ENCODE measurements around the gene PRSS21.

Gene PRSS21

GRCh38 chr16:2826591-2827373, 9.7 kb downstream of the PRSS21 start:
- DNase-seq: no peak

DNA sequence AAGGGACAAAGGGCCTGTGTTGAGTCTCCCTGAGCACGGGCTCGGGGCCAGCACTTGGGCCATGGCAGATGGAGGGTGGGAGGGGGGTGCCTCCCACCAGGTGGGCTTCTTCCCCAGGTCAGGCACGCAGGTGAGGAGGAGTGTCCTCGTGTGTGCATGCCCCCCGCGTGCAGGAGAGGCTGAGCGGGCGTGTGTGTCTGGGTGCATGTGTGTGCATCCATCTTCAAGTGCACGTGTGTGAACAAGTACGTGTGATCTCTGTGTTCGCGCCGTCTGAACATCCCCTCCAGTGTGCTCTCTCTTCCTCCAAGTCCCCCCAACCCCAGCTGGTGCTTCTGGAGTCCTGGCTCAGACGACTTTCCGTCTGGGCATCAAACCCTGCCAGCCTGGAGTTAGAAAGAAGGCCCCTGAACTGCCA, 10.3 kb downstream of the PRSS21 start:
- no peak for DNase-seq

- no peak for DNase-seq
Measured at GRCh38 chr16:2827831-2828520, 10.9 kb downstream of the PRSS21 start.

- no peak for DNase-seq
Measured at GRCh38 chr16:2828521-2828840, 11.4 kb downstream of the PRSS21 start.

GRCh38 chr16:2828876-2829430, 11.9 kb downstream of the PRSS21 start:
- DNase-seq: no peak

DNA sequence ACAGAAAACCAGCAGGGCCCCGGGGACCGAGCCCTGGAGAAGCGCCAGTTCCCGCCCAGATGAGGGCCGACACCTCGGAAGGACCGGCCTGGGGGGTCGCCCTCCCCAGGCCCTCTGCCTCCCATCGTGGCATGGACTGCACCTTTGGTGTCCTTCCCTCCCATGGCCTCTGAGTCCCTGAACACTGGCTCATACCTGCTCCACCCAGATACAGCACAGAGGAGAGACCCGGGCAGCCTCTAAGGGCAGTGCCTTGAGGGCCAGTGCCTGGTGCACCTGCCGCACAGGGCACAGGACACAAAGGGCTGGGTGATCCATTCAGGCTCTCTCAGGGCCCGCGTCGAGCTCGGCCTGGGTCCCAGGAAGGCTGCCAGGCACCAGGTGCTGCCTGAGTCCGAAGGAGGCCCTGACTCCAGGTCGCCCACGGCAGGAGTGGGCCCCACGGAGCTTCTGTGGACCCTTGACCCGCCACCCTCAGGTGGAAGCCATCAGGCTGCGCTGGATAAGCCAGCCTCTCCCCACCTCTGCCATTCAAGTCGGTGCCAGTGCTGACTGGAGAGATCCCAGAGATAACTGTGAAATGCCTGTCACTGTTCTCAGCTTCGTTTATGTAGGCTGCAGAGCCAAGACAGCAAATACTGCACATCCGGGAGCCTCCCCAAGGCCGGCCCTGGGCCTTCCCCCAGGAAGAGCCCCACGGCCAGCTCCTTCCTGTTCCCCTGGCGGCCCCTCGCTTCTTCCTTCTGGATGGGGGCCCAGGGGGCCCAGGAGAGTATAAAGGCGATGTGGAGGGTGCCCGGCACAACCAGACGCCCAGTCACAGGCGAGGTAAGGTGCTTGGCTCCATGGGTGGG, 12.7 kb downstream of the PRSS21 start, which contains the start of gene ZG16B:
TSS of gene ZG16B (plus strand) at position 803 of the 854 bp plus-strand sequence. CDS start 139 bp downstream, outside the sequence.
- DNase-seq: no peak

GRCh38 chr16:2830355-2830695, 13.3 kb downstream of the PRSS21 start:
- no peak for DNase-seq

GRCh38 chr16:2831203-2831602, 14.2 kb downstream of the PRSS21 start:
- no peak for DNase-seq

GRCh38 chr16:2833776-2834175, 16.7 kb downstream of the PRSS21 start:
- DNase-seq: no peak

DNA sequence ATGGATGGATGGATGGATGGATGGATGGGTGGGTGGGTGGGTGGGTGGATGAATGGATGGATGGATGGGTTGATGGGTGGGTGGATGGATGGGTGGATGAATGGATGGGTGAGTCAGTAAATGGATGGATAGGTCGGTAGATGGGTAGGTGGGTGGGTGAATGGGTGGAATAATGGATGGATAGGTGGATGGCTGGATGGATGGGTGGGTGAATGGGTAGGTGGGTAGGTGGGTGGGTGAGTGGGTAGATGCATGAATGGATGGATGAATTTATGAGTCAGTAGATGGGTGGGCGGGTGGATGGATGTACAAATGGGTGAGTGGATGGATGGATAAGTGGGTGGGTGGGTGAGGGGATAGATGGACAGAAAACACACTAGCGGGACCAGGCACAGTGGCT, 17.9 kb downstream of the PRSS21 start:
- no peak for DNase-seq

- no peak for DNase-seq
Measured at GRCh38 chr16:2835638-2836493, 18.8 kb downstream of the PRSS21 start.

- DNase-seq: no peak
Measured at GRCh38 chr16:2836646-2837508, 19.8 kb downstream of the PRSS21 start.

DNA sequence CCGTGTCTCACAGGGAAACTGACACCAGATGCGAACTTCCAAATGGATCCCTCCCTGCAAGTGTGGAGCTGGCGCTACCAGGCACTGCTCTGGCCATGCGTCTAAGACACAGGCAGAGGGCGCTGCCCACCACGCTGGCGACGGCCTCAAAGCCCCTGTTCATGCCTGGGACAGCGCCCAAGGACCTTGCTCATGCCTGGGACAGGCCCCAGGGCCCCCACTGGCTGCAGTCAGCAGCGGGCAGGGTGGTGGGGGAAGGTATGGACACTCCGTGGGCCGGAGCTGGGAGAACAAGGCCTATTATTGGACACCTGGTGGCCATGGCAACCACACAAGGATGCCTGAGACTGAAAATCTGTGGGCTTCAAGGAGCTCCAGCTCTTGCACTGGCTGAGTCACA, 21.9 kb downstream of the PRSS21 start:
- DNase-seq: peak; percentile 56

DNA sequence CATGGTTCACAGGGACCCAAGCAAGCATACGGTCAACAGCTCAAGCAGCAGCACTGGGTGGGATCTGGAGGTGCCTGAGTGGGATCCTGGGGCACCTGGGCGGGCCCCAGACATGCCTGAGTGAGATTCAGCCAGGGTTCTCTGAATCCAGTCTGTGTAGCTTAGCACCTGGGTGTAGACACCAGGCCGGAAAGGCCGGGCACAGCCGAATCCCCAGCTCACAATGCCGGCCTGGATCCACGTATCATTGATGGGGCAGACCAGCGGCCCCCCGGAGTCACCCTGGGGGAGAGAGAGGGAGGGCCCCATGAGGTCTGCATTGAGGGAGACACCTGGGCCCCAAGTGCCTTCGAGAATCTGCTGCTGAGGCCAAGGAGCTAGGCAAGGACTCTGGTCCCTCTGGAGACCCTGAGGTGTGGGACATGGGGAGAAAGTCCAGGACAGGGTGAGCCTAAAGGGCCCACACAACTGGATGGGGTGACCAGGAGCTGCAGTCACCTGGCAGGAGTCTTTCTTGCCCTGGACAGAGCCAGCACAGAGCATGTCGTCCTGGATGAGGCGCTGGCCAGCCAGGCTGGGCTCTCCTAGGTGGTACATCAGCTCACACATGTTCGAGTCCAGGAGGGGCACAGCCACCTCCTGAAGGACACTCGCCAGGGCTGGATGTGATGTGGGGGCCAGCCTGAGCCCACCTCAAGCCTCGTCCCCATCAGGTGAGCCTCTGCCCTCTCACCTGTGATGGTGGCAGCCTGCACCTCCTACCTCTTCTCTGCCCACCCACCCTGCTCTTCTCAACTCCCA, 22.8 kb downstream of the PRSS21 start:
- DNase-seq: no peak

- no peak for DNase-seq
Measured at GRCh38 chr16:2840914-2841313, 23.9 kb downstream of the PRSS21 start.

GRCh38 chr16:2841606-2842339, 24.7 kb downstream of the PRSS21 start:
- DNase-seq: no peak

DNA sequence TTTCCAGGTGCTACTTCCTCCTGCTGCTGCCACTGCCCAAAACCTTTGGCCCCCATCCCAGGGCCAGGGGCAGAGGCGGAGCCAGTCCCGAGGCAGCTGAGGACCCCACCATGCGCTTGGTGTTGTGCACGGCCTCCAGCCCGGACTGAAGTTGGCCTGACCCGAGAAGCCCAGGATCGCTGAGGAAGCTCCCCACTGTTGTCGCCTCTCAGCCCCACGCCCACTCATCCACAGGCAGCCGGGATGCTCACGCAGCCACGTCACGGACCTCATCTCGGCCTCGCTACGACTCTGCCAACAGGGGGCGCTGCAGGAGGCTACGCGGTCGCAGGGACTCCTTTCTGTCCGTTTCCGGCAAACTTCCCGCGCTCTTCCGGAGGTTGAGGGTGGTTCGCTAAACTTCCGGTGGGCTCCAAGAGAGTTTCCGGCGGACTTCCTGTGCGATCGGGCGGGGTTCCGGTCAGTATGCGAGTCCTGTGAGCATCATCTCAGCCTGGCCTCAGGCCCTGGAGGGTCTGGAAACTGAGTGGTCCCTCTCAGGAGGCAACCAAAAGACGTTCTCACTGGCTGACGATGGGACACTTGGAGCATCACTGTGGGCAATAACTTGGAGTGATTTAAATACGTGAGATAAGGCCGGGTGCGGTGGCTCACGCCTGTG, 25.4 kb downstream of the PRSS21 start:
- peak; percentile 88 for DNase-seq

DNA sequence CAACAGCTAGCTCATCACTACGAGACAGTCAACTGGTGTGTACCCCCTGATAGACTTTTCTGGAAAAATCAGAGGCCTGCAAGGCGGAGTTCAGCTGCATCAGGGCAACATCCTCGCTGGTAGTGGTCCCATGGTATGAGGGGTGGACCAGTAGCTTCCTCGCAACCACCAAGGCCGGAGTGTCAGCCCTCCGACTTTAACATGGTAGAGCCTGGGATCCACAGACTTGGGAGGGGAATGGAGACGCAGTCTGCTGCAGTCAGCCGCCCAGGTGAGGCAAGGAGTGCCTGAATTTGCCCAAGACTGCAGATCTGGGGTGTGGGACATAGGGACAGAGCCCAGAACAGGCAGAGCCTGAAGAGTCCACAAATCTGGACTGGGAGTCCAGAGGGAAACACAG, 26.5 kb downstream of the PRSS21 start:
- no peak for DNase-seq

DNA sequence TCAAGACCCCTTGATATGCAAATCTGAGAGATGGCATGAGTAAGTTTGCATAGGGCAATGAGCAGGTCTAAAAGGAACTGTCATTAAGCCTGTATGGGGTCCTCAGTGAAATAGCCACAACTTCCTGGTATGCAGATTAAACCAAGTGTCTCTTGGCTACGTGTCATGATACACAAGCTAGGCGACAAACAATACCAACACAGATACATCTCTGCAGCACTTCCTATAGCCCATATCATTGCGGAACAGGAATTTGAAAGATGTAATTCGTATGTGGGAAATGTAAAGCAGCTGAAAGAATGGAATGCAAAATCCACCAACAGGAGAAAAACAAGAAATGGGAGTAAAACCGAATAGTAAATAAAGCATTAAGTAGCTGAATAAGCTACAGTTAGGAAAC, 28.1 kb downstream of the PRSS21 start:
- DNase-seq: no peak
